Astrocyte of the cerebellum (primary cell): ENCODE data around the gene RHBDL2.

Experiments
- DNase-seq: peaks from one replicate; pipeline ENCODE4 v3.0.0-alpha.2; 2011; ENCODE audit warnings: low read depth
- H3K4me3 ChIP-seq: 2 replicates; pipeline ENCODE4 v1.5.1; 2011; ENCODE audit warnings: mild to moderate bottlenecking, low read depth, low read length, moderate library complexity
- in situ Hi-C: cut with HindIII; loops from 2 replicates; pipeline ENCODE4 v1.10.0; 2017; ENCODE audit warnings: low sequenced_read_pairs
- TF ChIP-seq, protein P1 (sequence below): IDR thresholded peaks from 2 replicates; pipeline ENCODE4 v1.5.1; 2012; ENCODE audit warnings: low read length, low read depth, moderate library complexity, mild to moderate bottlenecking; ENCODE audit errors: missing control alignments

The RHBDL2 gene

DNA sequence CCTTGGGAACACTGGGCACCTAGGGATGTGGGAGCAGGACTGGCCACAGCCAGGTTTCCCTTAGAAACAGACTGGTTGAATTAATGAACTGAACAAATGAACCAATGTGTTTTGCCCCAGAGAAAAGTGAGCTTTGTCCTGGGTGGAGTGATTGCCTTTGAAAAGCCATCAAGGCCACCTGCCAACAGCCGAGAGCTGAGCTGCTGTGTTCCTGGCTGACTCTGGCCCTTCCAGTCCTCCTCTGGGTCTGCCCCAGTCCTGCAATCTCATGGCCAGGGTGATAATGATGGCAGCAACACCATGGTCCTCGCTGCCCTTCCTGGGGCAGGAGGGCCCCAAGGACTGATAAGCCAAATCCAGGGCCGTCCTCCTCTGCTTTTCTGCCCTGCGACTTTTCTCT, 42.1 kb downstream of the RHBDL2 start:
- no peak overlapping the region for H3K4me3 ChIP-seq
- in situ Hi-C loops = no loop called here
- TF ChIP-seq, protein P1, sequence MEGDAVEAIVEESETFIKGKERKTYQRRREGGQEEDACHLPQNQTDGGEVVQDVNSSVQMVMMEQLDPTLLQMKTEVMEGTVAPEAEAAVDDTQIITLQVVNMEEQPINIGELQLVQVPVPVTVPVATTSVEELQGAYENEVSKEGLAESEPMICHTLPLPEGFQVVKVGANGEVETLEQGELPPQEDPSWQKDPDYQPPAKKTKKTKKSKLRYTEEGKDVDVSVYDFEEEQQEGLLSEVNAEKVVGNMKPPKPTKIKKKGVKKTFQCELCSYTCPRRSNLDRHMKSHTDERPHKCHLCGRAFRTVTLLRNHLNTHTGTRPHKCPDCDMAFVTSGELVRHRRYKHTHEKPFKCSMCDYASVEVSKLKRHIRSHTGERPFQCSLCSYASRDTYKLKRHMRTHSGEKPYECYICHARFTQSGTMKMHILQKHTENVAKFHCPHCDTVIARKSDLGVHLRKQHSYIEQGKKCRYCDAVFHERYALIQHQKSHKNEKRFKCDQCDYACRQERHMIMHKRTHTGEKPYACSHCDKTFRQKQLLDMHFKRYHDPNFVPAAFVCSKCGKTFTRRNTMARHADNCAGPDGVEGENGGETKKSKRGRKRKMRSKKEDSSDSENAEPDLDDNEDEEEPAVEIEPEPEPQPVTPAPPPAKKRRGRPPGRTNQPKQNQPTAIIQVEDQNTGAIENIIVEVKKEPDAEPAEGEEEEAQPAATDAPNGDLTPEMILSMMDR = no peak
- DNase-seq = no peak

DNA sequence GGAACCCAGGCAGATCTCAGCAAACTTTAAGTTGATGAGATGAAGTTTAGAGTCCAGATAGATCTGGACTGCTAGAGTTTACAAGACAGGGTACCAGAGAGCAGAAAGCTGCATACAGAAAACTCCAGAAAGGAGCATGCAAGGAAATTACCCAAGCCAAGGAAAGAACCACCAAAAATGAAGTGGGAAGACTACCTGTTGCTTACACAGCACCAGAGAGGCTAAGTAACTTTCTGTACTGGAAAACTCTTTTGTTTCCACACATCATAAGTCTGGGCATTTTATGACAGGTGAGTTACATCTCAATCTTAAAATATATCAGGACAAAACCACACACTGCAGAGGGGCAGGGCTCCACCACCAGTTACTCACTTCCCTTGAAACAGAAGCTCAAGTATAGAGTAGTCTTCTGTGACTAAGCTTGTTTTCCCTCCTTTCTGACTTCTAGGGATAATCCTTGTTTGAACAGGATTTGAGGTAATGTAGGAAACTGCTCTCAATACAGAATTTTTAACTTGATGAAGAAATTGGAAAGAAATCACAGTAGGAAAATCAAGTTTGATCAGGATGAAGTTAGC, 42.9 kb downstream of the RHBDL2 start:
- TF ChIP-seq, protein P1 = no peak
- no peak overlapping the region for H3K4me3 ChIP-seq
- in situ Hi-C loops = no loop called here
- DNase-seq = no peak

DNA sequence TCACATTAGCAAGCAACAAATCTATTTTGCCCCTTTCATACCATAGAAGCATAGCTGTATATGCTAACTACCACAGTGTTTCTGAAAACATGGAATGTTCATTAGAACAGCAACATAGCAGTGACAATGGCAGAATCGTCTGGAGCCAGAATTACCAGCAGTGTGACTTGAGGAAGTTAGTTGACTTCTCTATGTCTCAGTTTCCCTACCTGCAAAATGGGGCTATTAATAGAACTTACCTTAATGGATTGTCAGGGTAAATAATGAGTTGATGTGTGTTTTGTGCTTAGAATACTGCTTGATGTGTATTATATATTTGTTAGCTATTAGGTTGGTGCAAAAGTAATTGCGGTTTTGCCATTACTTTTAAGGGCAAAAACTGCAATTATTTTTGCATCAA, 45.5 kb downstream of the RHBDL2 start:
- DNase-seq = no peak
- in situ Hi-C loops = no loop called here
- no peak overlapping the region for H3K4me3 ChIP-seq
- TF ChIP-seq, protein P1 = no peak

DNA sequence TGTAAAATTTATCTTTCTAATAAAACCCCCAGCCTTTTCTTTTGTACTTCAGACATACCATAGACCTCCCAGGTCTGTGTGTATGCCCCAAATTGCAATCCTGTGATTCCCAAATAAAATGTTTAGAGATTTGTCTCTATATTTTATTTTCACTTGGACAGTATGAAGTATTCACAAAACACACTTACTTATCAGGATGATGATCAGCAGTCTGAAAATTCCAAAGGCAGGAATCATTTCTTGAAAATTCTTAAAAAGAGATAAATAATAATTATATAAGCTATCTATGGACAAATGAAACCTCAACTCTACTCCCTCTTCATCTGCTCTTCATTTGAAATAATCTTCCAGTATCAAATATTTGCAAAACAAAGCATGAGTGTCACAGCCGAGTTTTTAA, 48.7 kb downstream of the RHBDL2 start:
- in situ Hi-C loops = no loop called here
- no peak for DNase-seq
- TF ChIP-seq, protein P1 = no peak
- no peak overlapping the region for H3K4me3 ChIP-seq

DNA sequence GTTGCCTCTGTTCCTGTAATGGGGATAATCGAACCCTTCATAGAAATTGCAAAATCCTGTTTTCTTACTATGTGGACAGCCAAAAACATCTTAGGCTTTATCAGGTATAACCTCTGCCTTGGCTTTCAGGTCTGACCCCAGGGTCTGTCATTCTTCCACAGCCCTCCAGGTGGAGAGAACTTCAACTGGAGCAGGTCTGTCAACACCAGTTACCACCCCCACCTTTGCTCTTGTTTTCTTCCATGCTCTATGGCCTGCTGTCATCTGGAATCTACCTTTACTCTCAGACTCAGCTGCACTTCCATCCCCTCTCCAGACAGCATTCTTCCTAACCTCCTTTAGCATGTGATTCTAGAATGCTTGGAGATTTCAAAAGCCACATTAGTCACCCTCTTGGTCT, 49.9 kb downstream of the RHBDL2 start:
- TF ChIP-seq, protein P1 = peak; percentile 4
- in situ Hi-C loops = no loop called here
- no peak for DNase-seq
- H3K4me3 ChIP-seq = no peak overlapping the region

DNA sequence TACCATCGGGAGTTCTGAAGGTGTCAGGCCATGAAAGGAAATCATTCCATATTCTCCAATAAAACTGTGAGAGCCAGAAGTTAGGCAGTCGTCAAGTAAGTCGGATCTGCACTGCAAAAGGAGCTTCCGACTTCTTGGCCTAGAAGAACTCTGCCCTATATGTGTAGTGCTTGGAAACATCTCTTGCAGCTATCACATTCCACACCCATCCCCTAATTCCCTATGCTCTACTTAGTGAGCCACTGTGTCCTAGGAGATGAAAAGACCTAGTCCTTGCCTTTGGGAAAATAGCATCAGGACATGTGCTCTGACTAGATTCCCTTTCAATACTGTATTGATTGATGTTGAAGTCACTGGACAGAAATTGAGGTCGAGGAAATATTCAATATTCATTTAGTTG, 52.0 kb downstream of the RHBDL2 start:
- TF ChIP-seq, protein P1 = no peak
- no peak overlapping the region for H3K4me3 ChIP-seq
- no peak for DNase-seq
- in situ Hi-C loops = no loop called here
